Measurements from ENCODE around the gene RITA1.

Gene RITA1

DNA sequence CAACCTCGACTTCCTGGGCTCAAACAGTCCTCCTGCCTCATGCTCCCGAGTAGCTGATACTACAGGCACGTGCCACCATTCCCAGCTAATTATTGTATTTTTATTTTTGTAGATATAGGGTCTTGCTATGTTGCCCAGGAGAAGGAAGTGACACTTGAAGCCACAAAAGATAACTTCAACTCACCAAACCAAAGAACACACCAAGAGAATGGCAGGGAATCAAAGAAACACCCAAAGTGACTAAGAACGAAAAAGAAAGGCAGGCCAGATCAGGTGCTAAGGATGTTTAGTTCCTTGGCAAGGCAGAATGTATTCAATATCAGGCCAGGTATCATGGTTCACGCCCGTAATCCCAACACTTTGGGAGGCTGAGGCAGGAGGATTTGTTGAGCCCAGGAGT is 25.6 kb downstream of the RITA1 start:
- no peak for DNase-seq
- no peak for TF ChIP-seq GATA1 (IDR thresholded peaks at IDR 0.05; ENCODE audit: low read depth, low read length)
- TF ChIP-seq POLR2A (IDR thresholded peaks at IDR 0.05; ENCODE audit: low read length), result no peak

DNA sequence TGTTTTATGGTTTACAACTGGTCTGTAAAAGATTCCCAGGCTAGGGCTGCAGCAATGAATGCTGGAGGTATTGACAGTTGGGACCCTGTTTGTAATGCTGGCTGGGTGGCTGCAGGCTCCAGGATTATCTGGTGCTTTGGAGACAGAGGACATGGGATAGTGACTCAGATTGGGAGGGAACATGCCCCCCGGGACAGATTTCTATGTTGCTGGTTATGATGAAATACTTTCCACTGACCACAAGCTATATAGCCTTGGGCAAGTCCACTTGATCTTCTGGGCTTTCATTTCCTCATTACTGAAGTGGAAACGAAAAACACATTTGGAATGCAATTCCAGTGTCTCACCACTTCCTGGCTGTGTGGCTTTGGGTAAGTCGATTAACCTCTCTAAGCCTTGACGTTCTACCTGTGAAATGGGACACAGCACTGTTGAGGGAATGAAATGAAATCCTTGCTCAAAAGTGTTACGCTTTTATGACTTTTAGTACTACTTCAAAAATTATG is 29.4 kb downstream of the RITA1 start:
- DNase-seq, result peak in 1 of 2 experiments; percentile 9
- TF ChIP-seq POLR2A (IDR thresholded peaks at IDR 0.05; ENCODE audit: low read length) (no peak), GATA1 (IDR thresholded peaks at IDR 0.05; ENCODE audit: low read depth, low read length) (no peak)

DNA sequence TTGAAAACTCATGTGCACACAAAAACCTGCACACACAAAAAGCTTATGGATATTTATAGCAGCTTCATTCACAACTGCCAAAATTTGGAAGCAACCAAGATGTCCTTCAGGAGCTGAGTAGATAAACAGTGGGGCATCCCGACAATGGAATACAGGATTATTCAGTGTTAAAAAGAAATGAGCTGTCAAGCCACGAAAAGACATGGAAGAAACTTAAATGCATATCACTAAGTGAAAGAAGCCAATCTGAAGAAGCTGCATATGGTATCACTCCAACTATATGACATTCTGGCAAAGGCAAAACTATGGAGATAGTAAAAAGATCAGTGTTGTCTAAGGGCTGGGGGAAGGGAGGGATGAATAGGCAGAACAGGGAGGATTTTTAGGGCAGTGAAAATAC is 30.5 kb downstream of the RITA1 start:
- TF ChIP-seq GATA1 (IDR thresholded peaks at IDR 0.05; ENCODE audit: low read depth, low read length) (no peak), POLR2A (IDR thresholded peaks at IDR 0.05; ENCODE audit: low read length) (no peak)
- no peak for DNase-seq

DNA sequence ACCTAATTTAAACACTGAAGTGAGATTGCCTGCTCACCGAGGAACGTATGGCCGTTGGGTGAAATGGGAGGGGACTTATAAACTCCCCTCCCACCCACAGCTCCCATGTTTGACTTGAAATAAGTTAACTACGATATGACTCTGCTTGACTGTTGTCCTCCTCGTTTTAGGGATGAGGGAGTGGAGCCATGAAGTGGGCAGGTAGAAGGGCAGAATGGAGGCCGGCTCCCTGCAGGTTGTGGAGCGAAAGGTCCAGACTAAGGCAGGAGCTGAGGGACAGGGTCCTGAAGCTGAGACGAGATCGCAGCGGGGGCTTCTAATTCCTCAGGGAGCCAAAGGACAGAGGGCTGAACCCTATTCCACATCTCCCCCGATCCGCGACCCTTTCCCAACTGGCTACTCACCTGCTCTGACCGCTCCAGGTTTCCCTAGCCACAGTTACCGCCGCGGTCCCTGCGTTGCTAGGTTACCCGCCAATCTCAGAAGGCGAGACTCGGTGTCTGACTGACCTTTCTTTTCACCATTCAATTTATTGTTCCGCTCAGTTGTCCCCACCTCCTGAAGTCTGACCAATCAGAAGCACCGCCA is 35.2 kb downstream of the RITA1 start:
- TF ChIP-seq GATA1 (IDR thresholded peaks at IDR 0.05; ENCODE audit: low read depth, low read length) (no peak), POLR2A (IDR thresholded peaks at IDR 0.05; ENCODE audit: low read length) (no peak)
- DNase-seq, result peak; percentile 49 to 60

DNA sequence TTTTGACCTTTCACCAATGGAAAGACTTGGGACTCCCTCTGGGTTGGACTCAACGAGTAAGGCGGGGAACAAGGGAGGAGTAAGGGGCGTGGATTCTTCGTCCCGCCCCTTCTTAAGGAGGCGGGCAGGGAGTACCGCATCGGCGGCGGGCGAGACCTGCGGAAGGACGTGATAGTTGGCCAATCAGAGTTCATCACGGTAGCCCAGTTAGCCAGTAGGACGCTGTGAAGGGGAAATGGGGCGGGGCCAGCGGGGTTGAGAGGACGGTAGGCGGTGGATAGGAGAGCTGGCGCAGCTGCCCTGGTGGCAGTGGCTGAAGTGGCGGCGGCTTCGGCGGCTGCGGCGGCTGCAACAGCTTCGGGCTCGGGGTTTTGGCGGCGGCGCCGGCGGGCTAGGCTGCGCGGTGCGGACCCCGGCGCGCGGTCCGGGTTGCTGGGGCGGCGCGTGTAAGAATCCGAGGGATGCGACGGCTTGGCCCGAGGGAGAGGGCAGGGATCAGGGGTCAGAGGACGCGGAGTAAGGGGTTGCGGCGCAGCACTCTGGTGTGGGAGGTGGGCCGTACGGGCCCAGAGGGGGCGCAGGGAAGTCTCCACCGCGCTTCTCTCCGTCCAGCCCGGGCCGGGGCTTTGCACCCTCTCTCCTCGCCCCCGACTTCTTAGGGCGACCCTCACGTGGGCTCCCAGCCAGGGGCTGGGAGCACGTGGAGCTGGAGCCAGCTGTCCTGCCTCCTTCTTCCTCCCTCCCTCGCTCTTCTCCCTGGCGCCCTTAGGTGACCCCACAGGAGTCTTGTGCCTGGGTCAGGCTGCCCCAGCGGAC is 35.9 kb downstream of the RITA1 start, which contains the start of gene TPCN1:
TSS of gene TPCN1 (plus strand) at position 284 of the 816 bp plus-strand sequence. CDS start 5,389 bp downstream, outside the sequence.
- DNase-seq, result peak; percentile 100
- TF ChIP-seq POLR2A (IDR thresholded peaks at IDR 0.05; ENCODE audit: low read length) (peak; percentile 92), GATA1 (IDR thresholded peaks at IDR 0.05; ENCODE audit: low read depth, low read length) (no peak)

DNA sequence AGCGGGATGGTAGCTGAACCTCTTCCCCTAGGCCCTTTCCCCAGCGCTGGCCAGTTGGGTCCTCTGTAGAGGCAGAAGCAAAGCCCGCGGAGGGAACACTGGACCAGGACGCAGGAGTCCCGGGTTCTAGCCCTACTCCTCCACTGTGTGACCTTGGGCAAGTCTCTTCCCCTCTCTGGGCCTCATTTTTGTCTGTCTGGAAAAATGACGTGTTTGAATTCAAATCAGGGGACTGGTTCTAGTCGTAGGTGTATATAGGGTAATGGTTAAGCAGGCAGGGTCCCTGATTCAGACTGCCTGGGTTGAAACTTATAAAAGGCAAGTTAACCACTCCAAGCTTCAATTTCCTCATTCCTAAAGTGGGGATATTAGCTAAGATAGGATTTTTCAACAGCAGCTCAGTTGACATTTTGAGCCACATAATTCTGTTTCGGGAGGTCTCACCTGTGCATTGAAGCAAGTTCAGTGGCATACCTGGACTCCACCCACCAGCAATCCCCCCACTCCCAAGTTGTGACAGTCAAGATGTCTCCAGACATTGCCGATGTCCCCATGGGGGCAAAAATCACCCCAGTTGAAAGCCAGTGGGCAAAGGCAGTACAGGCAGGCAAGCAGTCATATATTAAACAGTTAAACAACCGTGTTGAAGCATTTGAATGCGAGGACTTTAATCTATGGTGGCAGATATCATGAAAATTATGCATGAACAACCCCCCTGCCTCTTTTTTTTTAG is 36.6 kb downstream of the RITA1 start:
- peak in 1 of 2 experiments; percentile 29 for DNase-seq
- TF ChIP-seq GATA1 (IDR thresholded peaks at IDR 0.05; ENCODE audit: low read depth, low read length) (no peak), POLR2A (IDR thresholded peaks at IDR 0.05; ENCODE audit: low read length) (no peak)

DNA sequence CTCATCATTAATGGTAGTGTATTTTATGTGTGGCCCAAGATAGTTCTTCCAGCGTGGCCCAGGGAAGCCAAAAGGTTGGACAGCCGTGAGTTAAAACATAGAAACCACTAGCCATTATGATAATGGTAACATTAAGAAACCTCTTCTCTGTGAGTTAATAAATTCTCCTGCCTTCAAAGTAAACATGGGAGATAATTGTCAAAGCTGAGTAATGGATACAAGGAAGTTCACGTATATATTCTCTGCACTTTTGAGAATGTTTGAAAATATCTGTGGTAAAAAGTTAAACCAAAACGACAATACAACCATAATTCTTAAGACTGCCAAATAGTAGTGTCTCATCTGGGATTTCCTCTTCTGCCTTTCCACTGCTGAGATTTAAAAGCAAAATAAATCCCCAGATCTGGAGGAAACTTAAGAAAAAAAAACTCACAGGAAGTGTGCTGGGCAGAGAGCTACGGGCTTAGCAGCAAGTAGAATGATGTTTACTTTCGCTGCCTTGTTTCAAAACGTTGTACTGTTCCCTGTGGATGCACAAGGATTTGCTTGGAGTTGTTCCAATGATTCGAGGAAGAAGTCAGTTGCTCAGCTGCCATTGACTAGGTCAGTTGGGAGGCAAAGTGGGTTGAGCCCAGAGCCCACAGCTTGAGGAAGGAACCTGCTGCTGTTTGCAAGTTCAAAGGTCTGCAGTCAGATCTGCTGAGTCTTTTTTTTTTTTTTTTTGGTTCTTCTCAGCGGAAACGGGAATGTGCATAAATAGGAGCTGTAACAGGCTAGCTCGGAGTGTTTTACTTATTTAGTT is 37.4 kb downstream of the RITA1 start:
- DNase-seq, result peak in 1 of 2 experiments; percentile 34
- TF ChIP-seq POLR2A (IDR thresholded peaks at IDR 0.05; ENCODE audit: low read length), result no peak
- TF ChIP-seq GATA1 (IDR thresholded peaks at IDR 0.05; ENCODE audit: low read depth, low read length), result no peak

DNA sequence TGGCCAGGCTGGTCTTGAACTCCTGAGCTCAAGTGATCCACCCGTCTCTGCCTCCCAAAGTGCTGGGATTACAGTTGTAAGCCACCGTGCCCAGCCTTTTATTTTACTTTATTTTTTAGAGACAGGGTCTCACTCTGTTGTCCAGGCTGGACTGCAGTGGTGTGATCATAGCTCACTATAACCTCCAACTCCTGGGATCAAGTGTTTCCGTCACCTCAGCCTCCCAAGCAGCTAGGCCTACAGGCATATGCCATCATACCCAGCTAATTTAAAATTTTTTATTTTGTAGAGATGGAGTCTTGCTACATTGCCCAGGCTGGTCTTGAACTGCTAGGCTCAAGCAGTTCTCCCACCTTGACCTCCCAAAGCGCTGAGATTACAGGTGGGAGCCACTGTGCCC is 39.4 kb downstream of the RITA1 start:
- TF ChIP-seq POLR2A (IDR thresholded peaks at IDR 0.05; ENCODE audit: low read length), result no peak
- DNase-seq, result no peak

DNA sequence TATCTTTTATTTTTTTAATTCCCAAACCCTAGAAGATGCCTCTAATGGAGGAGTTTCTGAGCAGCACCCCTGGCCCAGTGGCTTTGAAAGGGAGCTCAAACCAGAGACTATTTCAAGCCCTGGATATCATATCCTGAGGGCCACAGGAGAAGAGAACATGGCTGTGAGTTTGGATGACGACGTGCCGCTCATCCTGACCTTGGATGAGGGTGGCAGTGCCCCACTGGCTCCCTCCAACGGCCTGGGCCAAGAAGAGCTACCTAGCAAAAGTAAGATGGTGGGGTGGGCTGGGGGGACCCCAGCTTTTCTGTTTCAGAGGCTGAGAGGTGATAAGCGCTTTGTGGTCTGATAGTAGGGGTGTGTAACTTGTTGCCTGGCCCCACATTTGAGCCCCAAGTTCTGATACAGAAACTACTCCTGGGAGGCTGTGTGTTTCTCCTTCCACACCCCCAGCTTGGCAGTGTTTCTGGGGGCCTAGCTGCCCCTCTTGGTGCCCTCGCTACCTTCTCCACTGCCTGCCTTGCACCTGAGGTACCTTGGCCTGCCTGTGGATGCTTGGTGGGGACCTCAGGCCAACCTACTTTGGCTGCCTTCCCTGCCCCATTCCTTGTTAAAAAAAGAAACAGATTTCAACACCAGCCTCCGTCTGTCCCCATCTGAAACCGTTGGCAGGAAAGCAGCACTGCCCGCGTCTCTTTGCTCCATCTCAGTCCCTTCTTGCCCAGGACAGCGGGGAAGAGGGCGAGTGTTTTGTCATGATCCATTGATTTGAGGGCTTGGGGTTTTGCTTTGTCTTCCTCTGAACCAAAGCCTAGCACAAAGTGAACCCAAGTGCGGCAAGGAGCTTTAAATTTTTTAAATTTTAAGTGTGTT is 41.4 kb downstream of the RITA1 start:
- DNase-seq, result peak; percentile 19 to 42
- TF ChIP-seq GATA1 (IDR thresholded peaks at IDR 0.05; ENCODE audit: low read depth, low read length), result no peak
- TF ChIP-seq POLR2A (IDR thresholded peaks at IDR 0.05; ENCODE audit: low read length), result no peak

DNA sequence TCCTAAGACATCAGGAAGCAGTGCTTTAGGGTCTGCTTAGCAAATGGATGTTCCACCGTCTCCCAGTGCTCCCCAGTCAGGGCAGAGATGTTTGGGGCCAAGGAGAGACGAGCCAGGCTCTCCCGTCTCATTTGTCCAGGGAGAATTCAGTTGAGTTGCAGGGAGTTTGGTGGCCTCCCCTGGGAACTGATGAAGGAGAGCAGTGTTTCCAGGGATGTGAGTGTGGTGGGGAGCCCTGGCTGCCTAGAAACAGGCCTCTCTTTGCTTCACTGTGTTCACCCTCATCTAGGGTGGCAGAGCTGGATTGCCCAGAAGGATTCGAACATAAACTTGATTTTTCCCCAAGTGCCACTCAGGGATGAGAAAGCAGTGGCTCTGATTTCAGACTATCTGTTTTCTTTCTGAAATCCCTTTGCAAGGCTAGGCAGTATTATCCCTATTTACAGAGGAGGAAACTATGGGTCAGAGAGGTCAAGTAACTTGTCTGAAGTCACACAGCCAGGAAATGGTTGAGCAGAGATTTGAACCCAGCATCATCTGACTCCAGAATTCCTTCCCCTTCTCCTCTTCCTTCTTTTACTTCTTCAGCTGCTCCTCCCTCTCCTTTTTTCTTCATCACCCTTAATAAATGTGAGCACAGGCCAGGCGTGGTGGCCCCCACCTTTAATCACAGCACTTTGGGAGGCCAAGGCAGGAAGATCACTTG is 42.3 kb downstream of the RITA1 start:
- no peak for DNase-seq
- TF ChIP-seq POLR2A (IDR thresholded peaks at IDR 0.05; ENCODE audit: low read length), result no peak
- no peak for TF ChIP-seq GATA1 (IDR thresholded peaks at IDR 0.05; ENCODE audit: low read depth, low read length)

DNA sequence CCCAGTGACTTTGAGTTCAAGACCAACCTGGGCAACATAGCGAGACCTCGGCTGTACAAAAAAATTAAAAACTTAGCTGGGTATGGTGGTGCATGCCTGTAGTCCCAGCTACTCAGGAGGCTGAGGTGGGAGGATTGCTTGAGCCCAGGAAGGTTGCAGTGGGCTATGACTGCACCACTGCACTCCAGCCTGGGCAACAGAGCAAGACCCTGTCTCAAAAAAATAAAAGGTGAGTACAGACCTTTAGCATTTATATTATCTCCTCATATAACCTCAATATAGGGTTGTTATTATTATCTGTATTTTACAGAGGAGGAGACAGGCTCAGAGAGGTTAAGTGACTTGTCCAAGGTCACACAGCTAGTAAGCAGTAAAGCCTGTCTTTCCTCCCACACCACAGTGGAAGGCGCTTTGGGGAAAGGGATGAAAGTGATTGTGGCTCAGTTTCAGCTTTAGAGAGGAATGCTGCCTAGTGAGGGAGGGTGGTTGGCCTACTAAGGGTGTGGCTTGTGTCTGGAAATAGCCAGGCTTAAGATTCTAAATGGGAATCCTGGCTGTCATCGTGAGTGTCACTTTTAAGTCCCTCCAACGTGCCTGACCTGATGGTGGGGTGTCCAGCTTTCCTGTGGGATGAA is 43.0 kb downstream of the RITA1 start:
- no peak for TF ChIP-seq GATA1 (IDR thresholded peaks at IDR 0.05; ENCODE audit: low read depth, low read length)
- TF ChIP-seq POLR2A (IDR thresholded peaks at IDR 0.05; ENCODE audit: low read length), result no peak
- DNase-seq, result no peak

All from erythroblast (primary cell).